Small intestine (tissue), 7 donors: ENCODE results near the gene TMCC2. TPM values are rescaled to one million over a fixed set of nuclear protein-coding genes. Genes with fewer than 3 reads are reported as not detected.
A peak's percentile ranks its signal among the peaks of the same experiment; 100 is the strongest.

Source experiments
- DNase-seq, 2 donors: peaks; one replicate each; pipeline versions ENCODE4 v3.0.0 to v3.0.0-alpha.2; 2013
- FAIRE-seq: peaks from 2 replicates; lab custom pipeline; 2012; peaks lifted over from hg19 to GRCh38; lab: Jason Lieb, UNC
- H3K27ac ChIP-seq, 3 donors: one replicate each; pipeline ENCODE4 v1.5.1; 2013; ENCODE audit warnings: low read length in 2 of 3, mild to moderate bottlenecking in 2 of 3, control low read depth in 1 of 3, inconsistent platforms in 1 of 3, low read depth in 1 of 3, moderate library complexity in 1 of 3
- H3K27me3 ChIP-seq, 3 donors: one replicate each; pipeline ENCODE4 v1.6.1; 2013; ENCODE audit warnings: low read length in 3 of 3, inconsistent platforms in 1 of 3; ENCODE audit not compliant: control insufficient read depth in 3 of 3, insufficient read depth in 3 of 3
- H3K36me3 ChIP-seq, 3 donors: one replicate each; pipeline ENCODE4 v1.6.1; 2013; ENCODE audit warnings: low read length in 3 of 3, inconsistent platforms in 1 of 3, low read depth in 1 of 3, mild to moderate bottlenecking in 1 of 3, moderate library complexity in 1 of 3; ENCODE audit not compliant: control insufficient read depth in 3 of 3, insufficient read depth in 2 of 3
- H3K4me1 ChIP-seq, 3 donors: one replicate each; pipeline ENCODE4 v1.6.1; 2013; ENCODE audit warnings: low read length in 2 of 3, inconsistent platforms in 1 of 3, low read depth in 1 of 3, mild to moderate bottlenecking in 1 of 3, moderate library complexity in 1 of 3; ENCODE audit not compliant: control insufficient read depth in 3 of 3, insufficient read depth in 2 of 3
- H3K4me3 ChIP-seq, 3 donors: one replicate each; pipeline ENCODE4 v1.5.1; 2013; ENCODE audit warnings: low read length in 3 of 3, control low read depth in 1 of 3, inconsistent platforms in 1 of 3, low read depth in 1 of 3, mild to moderate bottlenecking in 1 of 3, moderate library complexity in 1 of 3
- H3K9me3 ChIP-seq, 2 donors: one replicate each; pipeline ENCODE4 v1.6.1; 2013; ENCODE audit warnings: low read depth in 1 of 2, low read length in 1 of 2; ENCODE audit not compliant: control insufficient read depth in 2 of 2, insufficient read depth in 1 of 2
- WGBS, 3 donors: extraction: QIAGEN DNeasy Blood & Tissue Kit; methylation state at CpG; one replicate each; pipeline ENCODE4 v1.1.7; 2013; 5-methylcytosine and 5-hydroxymethylcytosine counted together
- polyA plus RNA-seq, 4 donors: library from polyadenylated mRNA; stranded (reverse) in 3 of 4; unstranded in 1 of 4; fragments of 200-250 nt in 3 of 4; fragments of 120-200 nt in 1 of 4; gene quantifications; one replicate each; pipeline versions ENCODE4 v1.2.1 to v1.2.3, GENCODE V29; 2013
- donor health status: healthy with polysubstance abuse.
- donor health status: control.
- donor health status: control.
- donor health status: Bipolar disorder and iron deficiency.
- donor health status: healthy.

TMCC2 gene
- polyA plus RNA-seq, 4 donors: 0.54 to 1.7 (median 0.96) TPM

DNA sequence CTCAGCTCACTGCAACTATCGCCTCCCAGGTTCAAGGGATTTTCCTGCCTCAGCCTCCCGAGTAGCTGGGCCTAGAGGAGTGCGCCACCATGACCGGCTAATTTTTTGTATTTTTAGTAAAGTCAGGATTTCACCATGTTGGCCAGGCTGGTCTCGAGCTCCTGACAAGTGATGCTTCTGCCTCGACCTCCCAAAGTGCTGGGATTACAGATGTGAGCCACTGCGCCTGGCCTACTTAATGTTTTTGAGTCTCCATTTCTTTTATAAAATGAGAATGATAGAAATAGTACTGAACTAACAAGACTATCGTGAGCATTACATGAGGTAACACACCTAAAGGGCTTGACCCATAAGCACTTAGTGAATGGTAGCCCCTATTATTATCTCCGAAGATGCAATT lies 72.4 kb downstream of the TMCC2 start:
- DNase-seq: no peak
- no peak for FAIRE-seq
- Histone ChIP-seq H3K36me3 (peaks cover 9 to 38% (median 16%) of the 10 kb centered on the region in 3 donors), H3K4me3 (no peak overlapping the region), H3K27me3 (no peaks in the 10 kb centered on the region), H3K27ac (no peak overlapping the region), H3K9me3 (no peaks in the 10 kb centered on the region), H3K4me1 (peaks cover 6 to 34% (median 6%) of the 10 kb centered on the region in 3 donors)
- WGBS, 3 donors: 89 to 94% (median 92%) methylated on average over 9 of the region's 9 CpGs

DNA sequence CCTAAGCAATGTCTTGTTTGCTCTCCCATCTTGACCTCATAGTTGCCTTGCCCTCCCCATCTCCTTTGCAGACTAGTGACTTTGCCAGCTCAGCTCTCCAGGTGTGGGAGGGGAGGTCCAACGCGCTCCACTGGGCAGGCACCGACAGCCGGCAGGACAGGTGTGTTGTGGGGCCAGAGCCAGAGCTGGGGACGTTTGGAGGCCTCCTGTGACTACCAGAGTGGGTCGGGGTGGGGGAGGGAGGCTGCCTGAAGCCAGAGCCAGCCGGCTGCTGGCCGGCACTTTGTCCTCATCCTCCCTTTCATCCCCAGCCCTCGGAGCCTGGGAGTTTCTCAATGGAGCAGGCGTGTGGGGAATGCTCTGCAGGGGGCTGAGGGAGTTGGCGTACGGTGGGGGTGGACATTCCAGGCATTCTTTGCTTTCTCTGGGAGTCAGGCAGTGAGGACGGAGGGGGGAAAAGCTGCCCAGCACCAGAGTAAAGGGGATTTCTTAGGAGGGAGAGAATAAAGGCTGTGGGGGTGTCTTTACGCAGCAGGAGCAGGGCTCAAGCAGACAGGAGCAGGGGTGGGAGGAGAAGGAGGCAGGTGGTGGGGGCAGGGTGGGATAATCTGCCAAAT lies 73.6 kb downstream of the TMCC2 start:
- Histone ChIP-seq H3K27ac (peak overlapping the region in 2 of 3 donors; percentile 52 to 82), H3K4me3 (peak overlapping the region in 1 of 3 donors; percentile 8), H3K4me1 (peaks cover 6 to 31% (median 10%) of the 10 kb centered on the region in 3 donors), H3K36me3 (peaks cover 12 to 50% (median 17%) of the 10 kb centered on the region in 3 donors), H3K9me3 (no peaks in the 10 kb centered on the region), H3K27me3 (no peaks in the 10 kb centered on the region)
- WGBS, 3 donors: 26 to 41% (median 36%) methylated on average over 14 of the region's 14 CpGs
- FAIRE-seq: no peak
- peak; percentile 41 to 92 for DNase-seq

DNA sequence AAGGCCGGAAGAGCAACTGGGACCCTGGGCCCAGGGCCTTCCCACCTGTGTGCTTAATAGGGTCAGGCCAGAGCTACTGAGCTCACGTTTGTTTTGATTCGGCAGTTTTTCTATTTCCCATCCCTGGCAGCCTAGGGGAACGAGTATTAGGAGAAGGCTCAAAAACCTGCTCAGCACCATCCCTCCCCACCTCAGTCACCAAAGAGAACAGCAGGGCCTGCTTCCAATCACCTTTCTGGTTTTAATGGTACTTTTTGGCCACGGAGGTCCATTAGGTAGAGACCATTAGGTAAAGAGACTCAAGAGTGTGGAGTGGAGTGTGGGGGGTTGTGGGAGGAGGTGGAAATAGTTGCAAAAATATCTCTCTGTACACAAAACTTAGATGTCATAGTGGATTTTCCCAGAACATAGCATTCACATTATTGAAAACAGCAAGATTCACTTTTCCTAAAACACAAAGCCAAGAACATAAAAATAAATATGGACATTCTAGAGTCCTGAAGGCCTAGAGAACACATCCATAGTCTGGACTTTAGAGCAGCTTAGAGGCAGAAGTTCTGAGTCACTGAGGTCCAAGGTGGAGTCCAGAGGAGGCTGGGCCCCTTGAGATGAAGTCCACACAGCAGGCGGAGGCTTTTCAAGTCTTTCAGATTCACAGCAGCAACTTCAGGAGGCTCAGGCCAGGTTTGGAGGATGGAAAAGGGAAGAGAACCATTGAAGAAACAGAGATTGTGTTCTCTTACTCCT lies 74.3 kb downstream of the TMCC2 start:
- DNase-seq (peak; percentile 78 to 83), FAIRE-seq (no peak)
- Histone ChIP-seq H3K9me3 (no peaks in the 10 kb centered on the region), H3K36me3 (peaks cover 12 to 56% (median 17%) of the 10 kb centered on the region in 3 donors), H3K4me1 (peaks cover 6 to 38% (median 16%) of the 10 kb centered on the region in 3 donors), H3K27ac (peak overlapping the region in 2 of 3 donors; percentile 52 to 82), H3K27me3 (no peaks in the 10 kb centered on the region), H3K4me3 (peak overlapping the region in 1 of 3 donors; percentile 8)
- 47 to 68% (median 49%) methylated on average over 6 of the region's 6 CpGs for WGBS, 3 donors

DNA sequence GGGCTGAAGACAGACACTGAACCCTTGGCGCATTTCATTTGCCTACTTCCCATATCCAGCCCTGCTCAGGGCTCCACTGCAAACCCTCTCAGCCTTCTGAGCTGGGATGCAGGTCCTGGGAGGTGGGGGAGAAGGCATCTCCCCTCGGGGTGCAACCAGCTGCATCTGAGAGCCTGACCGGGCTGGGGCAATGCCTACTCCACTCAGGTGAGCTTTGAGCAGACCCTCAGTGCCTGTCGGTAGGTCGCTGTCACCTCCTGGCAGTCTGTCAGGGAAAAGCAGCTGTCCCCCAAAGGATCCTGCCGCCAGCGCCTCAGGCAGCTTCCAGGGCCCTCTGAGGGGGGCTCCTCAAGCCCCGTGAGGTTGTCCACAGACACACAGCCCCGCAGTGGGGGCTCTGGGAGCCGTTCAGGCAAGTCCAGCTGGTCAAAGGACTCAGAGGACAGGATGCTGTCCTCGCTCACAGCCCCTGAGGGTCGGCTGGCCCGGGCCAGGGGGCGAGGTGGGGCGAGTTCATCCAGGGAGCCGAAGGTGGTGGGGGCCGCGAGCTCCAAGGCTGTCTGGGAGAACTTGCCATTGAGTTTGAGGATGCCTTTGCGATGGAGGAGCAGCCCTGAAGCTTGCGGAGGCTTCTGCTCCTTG lies 75.6 kb downstream of the TMCC2 start:
- Histone ChIP-seq H3K4me3 (no peak overlapping the region), H3K9me3 (no peaks in the 10 kb centered on the region), H3K27me3 (no peaks in the 10 kb centered on the region), H3K27ac (no peak overlapping the region), H3K36me3 (peaks cover 15 to 67% (median 23%) of the 10 kb centered on the region in 3 donors), H3K4me1 (peaks cover 8 to 49% (median 21%) of the 10 kb centered on the region in 3 donors)
- DNase-seq (no peak), FAIRE-seq (no peak)
- 74 to 82% (median 79%) methylated on average over 17 to 20 of the region's 20 CpGs for WGBS, 3 donors

DNA sequence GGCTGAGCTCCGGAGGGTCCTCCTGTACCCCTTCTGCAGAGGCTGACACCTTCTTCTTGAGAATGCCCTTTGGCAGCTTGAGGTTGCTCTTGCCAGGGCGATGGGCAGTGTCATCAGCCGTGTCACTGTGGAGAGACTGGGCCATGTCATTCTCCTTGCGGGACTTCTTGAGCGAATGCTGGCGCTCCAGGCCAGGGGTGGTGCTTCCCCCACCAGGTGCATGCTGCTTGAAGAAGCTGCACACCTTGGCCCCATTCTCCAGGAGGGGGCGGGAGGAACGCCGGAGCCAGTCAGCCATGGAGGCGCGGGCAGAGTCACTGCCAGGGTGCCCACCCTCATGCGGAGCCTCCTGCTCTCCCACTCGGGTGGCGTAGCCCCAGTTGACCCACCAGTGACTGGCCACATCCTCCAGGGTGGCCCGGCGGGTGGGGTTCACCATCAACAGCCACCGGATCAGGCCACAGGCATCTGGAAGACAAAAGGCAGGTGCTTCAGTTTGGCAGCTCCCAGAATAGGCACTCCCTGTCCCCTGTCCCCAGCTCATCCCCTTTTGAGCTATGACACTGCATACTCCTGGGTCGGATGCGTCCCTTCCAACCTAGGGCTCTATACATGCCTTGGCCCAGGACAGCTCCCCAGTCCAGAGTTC lies 76.4 kb downstream of the TMCC2 start:
- no peaks in the 10 kb centered on the region for H3K27me3 ChIP-seq
- DNase-seq (no peak), FAIRE-seq (no peak)
- H3K9me3 ChIP-seq: no peaks in the 10 kb centered on the region
- H3K4me3 ChIP-seq: no peak overlapping the region
- H3K36me3 ChIP-seq: peaks cover 21 to 75% (median 25%) of the 10 kb centered on the region in 3 donors
- H3K4me1 ChIP-seq: peaks cover 8 to 56% (median 27%) of the 10 kb centered on the region in 3 donors
- 79 to 93% (median 92%) methylated on average over 19 of the region's 19 CpGs for WGBS, 3 donors
- H3K27ac ChIP-seq: no peak overlapping the region

DNA sequence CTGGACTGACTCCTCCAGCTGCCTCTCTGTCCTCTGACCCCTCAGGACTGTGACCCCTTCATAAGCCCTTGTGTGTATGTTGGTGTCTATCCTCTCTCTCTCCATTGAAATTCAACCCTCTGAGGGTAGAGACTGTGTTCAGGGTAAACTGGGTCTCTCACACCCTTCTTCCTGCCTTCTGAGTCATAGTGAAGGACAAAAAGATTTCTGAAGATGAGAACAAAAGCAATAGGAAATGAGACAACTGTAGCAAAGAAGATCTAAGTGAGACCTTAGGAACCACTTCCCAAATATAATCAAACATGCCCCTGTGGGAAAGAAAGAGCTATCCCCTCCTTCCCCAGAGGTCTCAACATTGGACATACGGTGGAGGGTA lies 76.9 kb downstream of the TMCC2 start:
- no peak for FAIRE-seq

DNA sequence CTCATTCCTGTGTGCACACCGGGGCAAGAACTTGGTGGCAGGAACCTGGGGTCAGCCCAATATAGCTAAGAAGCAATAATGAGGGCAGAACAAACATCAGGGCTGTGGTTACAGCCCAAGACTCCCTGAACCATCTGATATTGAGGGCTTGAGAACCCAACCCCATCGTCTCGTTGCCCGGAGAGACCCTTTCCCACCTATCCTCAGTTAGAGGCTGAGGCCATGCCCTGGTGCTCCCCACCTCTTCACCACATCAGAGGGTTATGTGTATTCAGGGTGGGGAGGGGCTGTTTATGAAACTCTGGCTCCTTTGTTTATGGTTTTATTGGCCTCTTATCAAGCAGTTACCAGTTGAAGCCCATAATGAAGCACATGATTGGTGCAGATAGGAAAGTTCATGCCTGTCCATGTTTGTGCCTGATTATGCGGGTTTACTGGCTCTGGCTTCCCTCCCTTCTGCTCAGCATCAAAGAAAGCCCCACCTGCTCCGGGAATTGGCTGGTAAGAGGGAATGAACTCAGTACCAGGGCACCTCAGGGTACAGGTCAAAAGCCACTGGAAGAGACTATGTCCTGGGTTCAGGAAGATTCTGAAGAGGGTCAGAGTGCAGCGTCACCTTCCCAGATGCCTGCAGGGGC lies 79.3 kb downstream of the TMCC2 start:
- H3K4me1 ChIP-seq: peaks cover 5 to 48% (median 34%) of the 10 kb centered on the region in 3 donors
- H3K36me3 ChIP-seq: peaks cover 27 to 89% (median 33%) of the 10 kb centered on the region in 3 donors
- no peaks in the 10 kb centered on the region for H3K27me3 ChIP-seq
- no peaks in the 10 kb centered on the region for H3K9me3 ChIP-seq
- DNase-seq (peak; percentile 92 to 99), FAIRE-seq (no peak)
- H3K27ac ChIP-seq: peak overlapping the region; percentile 51 to 64 (median 63)
- 25 to 66% (median 35%) methylated on average over 7 of the region's 7 CpGs for WGBS, 3 donors
- no peak overlapping the region for H3K4me3 ChIP-seq

More for the DNA sequence above, 76.9 kb downstream of the TMCC2 start:
- H3K27ac ChIP-seq: no peak overlapping the region
- H3K36me3 ChIP-seq: peaks cover 22 to 80% (median 25%) of the 10 kb centered on the region in 3 donors
- H3K4me3 ChIP-seq: no peak overlapping the region
- WGBS, 3 donors: 91 to 100% (median 100%) methylated on average over 1 of the region's 1 CpG
- no peak for DNase-seq
- H3K27me3 ChIP-seq: no peaks in the 10 kb centered on the region
- no peaks in the 10 kb centered on the region for H3K9me3 ChIP-seq
- H3K4me1 ChIP-seq: peaks cover 8 to 57% (median 27%) of the 10 kb centered on the region in 3 donors
